GM18873 (cell line): Measurements from ENCODE around the gene KRTAP5-1.

ENCODE experiments used
- ATAC-seq: cut with Tn5 transposase; IDR thresholded peaks from one replicate; pipeline ENCODE4 v1.9.1; 2021; ENCODE audit warnings: mild to moderate bottlenecking, moderate library complexity, moderate number of reproducible peaks; ENCODE audit not compliant: unreplicated experiment, low FRiP score

Gene KRTAP5-1

GRCh38 chr11:1573077-1573902 is 11.8 kb downstream of the KRTAP5-1 start:
- no peak for ATAC-seq

- no peak for ATAC-seq
Observed at GRCh38 chr11:1572197-1573076, 12.6 kb downstream of the KRTAP5-1 start, which contains the start of gene DUSP8. Gene DUSP8 (minus strand): TSS chr11:1572271. CDS start chr11:1565826, 6,445 bp downstream.

- no peak for ATAC-seq
Observed at GRCh38 chr11:1571760-1572196, 13.3 kb downstream of the KRTAP5-1 start.

GRCh38 chr11:1570896-1571759 is 14.0 kb downstream of the KRTAP5-1 start:
- ATAC-seq = no peak

GRCh38 chr11:1570531-1570895 is 14.6 kb downstream of the KRTAP5-1 start:
- no peak for ATAC-seq

GRCh38 chr11:1570001-1570453 is 15.1 kb downstream of the KRTAP5-1 start:
- ATAC-seq = no peak

- no peak for ATAC-seq
Observed at GRCh38 chr11:1569251-1569780, 15.8 kb downstream of the KRTAP5-1 start.

- no peak for ATAC-seq
Observed at GRCh38 chr11:1568441-1568911, 16.6 kb downstream of the KRTAP5-1 start.

GRCh38 chr11:1567721-1568100 is 17.4 kb downstream of the KRTAP5-1 start:
- no peak for ATAC-seq

GRCh38 chr11:1567052-1567720 is 17.9 kb downstream of the KRTAP5-1 start:
- ATAC-seq = no peak

GRCh38 chr11:1566381-1567051 is 18.6 kb downstream of the KRTAP5-1 start:
- no peak for ATAC-seq

- no peak for ATAC-seq
Observed at GRCh38 chr11:1565904-1566247, 19.2 kb downstream of the KRTAP5-1 start.

GRCh38 chr11:1565173-1565903 is 19.7 kb downstream of the KRTAP5-1 start:
- ATAC-seq = no peak

GRCh38 chr11:1564535-1565172 is 20.4 kb downstream of the KRTAP5-1 start:
- ATAC-seq = no peak

- no peak for ATAC-seq
Observed at GRCh38 chr11:1563697-1564534, 21.2 kb downstream of the KRTAP5-1 start.

GRCh38 chr11:1563149-1563638 is 21.9 kb downstream of the KRTAP5-1 start:
- no peak for ATAC-seq
